ENCODE results near the gene FREM1. TPM values are rescaled to one million over a fixed set of nuclear protein-coding genes. Genes with fewer than 3 reads are reported as not detected.

The FREM1 gene
- total and polyA plus RNA-seq, 2 of the 13 experiments (the other 11 are each of a cell fraction or from before 2014, with no cell fraction given), result 64.3 to 202 TPM

GRCh38 chr9:14686168-14686567 is 224.1 kb downstream of the FREM1 start:
- POLR2A ChIA-PET, result no interaction called here
- Histone ChIP-seq H3K9me3 (ENCODE audit: low read length) (no peaks in the 10 kb centered on the region), H3K79me2 (ENCODE audit: insufficient read depth, low read length) (no peaks in the 10 kb centered on the region), H3K4me3 (replicated peaks in 1 of 3; ENCODE audit: insufficient read depth in 1 of 3, low read depth in 2 of 3, low read length in 3 of 3) (no peak overlapping the region), H3K9ac (ENCODE audit: insufficient read depth, low read depth, low read length) (no peak overlapping the region), H2AFZ (ENCODE audit: low read length) (no peak overlapping the region), H3K4me2 (ENCODE audit: low read depth, low read length) (no peak overlapping the region), H3K36me3 (replicated peaks in 1 of 2; ENCODE audit: control insufficient read depth in 1 of 2, insufficient read depth in 2 of 2, low read length in 2 of 2) (no peaks in the 10 kb centered on the region; a peak in 3 of 5 replicates), H3K27ac (ENCODE audit: extremely low read length, insufficient read depth, low read length) (no peak overlapping the region), H3K4me1 (ENCODE audit: insufficient read depth, low read length) (peaks cover 4% of the 10 kb centered on the region; the same call in 1 of the 2 replicates), H3K27me3 (ENCODE audit: control insufficient read depth in 1 of 2, insufficient read depth in 2 of 2, low read length in 2 of 2) (no peaks in the 10 kb centered on the region), H4K20me1 (ENCODE audit: insufficient read depth, low read length) (no peaks in the 10 kb centered on the region)
- in situ Hi-C loops (cut with HindIII; ENCODE audit: extremely low pct_ligation_motif_present, low pct_unique_long_range_greater_than_20kb) (no loop called here), intact Hi-C loops (cut with micrococcal nuclease; ENCODE audit: unreplicated experiment) (no loop called here)
- TF ChIP-seq PBX2 (CRISPR knock-in tag; IDR thresholded peaks at IDR 0.05) (no peak), NCOR1 (IDR thresholded peaks at IDR 0.05; ENCODE audit: borderline replicate concordance, low read length) (no peak), PCBP1 (IDR thresholded peaks at IDR 0.05; ENCODE audit: borderline replicate concordance, low read depth, low read length) (no peak), ZNF773 (CRISPR knock-in tag; IDR thresholded peaks at IDR 0.05; ENCODE audit: borderline replicate concordance) (no peak), ZNF737 (CRISPR knock-in tag; IDR thresholded peaks at IDR 0.05; ENCODE audit: borderline replicate concordance) (no peak), ZNF253 (CRISPR knock-in tag; IDR thresholded peaks at IDR 0.05; ENCODE audit: borderline replicate concordance) (no peak), DMAP1 (CRISPR knock-in tag; IDR thresholded peaks at IDR 0.05) (no peak), ZGPAT (CRISPR knock-in tag; IDR thresholded peaks at IDR 0.05) (no peak), SALL2 (CRISPR knock-in tag; IDR thresholded peaks at IDR 0.05) (no peak), ARID2 (CRISPR knock-in tag; IDR thresholded peaks at IDR 0.05; ENCODE audit: borderline replicate concordance) (no peak), RORA (CRISPR knock-in tag; IDR thresholded peaks at IDR 0.05) (no peak), AFF4 (CRISPR knock-in tag; IDR thresholded peaks at IDR 0.05) (no peak), ARID5B (CRISPR knock-in tag; IDR thresholded peaks at IDR 0.05) (no peak), ZNF766 (CRISPR knock-in tag; IDR thresholded peaks at IDR 0.05; ENCODE audit: borderline replicate concordance) (no peak)
- FAIRE-seq (no peak), ATAC-seq (no peak), DNase-seq (ENCODE audit: low spot score) (no peak)
- CTCF ChIA-PET (ENCODE audit: low intra/inter-chr PET ratio, low total read pairs), result no interaction called here
- BruUV-seq (replicated peaks), result no TSS peak
